ENCODE results near the gene SAV1. TPM values are rescaled to one million over a fixed set of nuclear protein-coding genes. Genes with fewer than 3 reads are reported as not detected.
"Not testable (repeated sequence)": the region's sequence is repeated elsewhere in the genome, so short reads cannot be mapped to it uniquely, and the experiment has no call there.

The SAV1 gene
- total RNA-seq, 1 experiment from 2014 or later, result 35.2 TPM

DNA sequence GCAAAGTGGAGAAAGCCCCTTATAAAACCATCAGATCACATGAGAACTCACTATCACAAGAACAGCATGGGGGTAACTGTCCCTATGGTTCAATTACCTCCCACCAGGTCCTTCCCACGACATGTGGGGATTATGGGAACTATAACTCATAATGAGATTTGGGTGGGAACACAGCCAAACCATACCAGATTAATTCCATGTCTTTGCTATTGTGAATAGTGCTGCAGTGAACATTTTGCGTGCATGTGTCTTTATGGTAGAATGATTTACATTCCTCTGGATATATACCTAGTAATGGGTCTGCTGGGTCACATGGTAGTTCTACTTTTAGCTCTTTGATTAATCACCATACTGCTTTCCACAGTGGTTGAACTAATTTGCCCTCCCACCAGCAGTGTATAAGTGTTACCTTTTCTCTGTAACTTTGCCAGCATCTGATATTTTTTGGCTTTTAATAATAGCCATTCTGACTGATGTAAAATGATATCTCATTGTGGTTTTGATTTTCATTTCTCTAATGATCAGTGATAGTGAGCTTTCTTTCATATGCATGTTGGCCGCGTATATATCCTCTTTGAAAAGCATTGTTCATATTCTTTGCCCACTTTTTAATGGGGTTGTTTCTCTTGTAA is 29.7 kb upstream of the SAV1 start:
- no peaks in the 10 kb centered on the region for H3K27me3 ChIP-seq (replicated peaks; ENCODE audit: insufficient read depth, low read depth, low read length, poor library complexity)
- H3K9me3 ChIP-seq (ENCODE audit: low read depth, low read length, poor library complexity, severe bottlenecking), result no peaks in the 10 kb centered on the region
- CTCF ChIA-PET, result no interaction called here
- no peaks in the 10 kb centered on the region for H3K36me3 ChIP-seq (ENCODE audit: insufficient read depth, low read length, poor library complexity, severe bottlenecking)
- intact Hi-C loops (cut with micrococcal nuclease; ENCODE audit: unreplicated experiment), result no loop called here
- DNase-seq (ENCODE audit: low spot score), result peak; percentile 53
- H3K27ac ChIP-seq (ENCODE audit: low read depth, low read length, poor library complexity, severe bottlenecking), result no peak overlapping the region
- TF ChIP-seq, protein P1, sequence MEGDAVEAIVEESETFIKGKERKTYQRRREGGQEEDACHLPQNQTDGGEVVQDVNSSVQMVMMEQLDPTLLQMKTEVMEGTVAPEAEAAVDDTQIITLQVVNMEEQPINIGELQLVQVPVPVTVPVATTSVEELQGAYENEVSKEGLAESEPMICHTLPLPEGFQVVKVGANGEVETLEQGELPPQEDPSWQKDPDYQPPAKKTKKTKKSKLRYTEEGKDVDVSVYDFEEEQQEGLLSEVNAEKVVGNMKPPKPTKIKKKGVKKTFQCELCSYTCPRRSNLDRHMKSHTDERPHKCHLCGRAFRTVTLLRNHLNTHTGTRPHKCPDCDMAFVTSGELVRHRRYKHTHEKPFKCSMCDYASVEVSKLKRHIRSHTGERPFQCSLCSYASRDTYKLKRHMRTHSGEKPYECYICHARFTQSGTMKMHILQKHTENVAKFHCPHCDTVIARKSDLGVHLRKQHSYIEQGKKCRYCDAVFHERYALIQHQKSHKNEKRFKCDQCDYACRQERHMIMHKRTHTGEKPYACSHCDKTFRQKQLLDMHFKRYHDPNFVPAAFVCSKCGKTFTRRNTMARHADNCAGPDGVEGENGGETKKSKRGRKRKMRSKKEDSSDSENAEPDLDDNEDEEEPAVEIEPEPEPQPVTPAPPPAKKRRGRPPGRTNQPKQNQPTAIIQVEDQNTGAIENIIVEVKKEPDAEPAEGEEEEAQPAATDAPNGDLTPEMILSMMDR (conservative IDR thresholded peaks at IDR 0.05; ENCODE audit: low read depth, low read length), result no peak
- no peak for TF ChIP-seq EZH2 (IDR thresholded peaks at IDR 0.05; ENCODE audit: borderline replicate concordance, low read depth, low read length, poor library complexity, severe bottlenecking)
- peaks cover 6% of the 10 kb centered on the region for H3K4me1 ChIP-seq (ENCODE audit: insufficient read depth, low read length, poor library complexity, severe bottlenecking)
- POLR2A ChIA-PET (ENCODE audit: low non-redundant PET), result no interaction called here
- H3K4me3 ChIP-seq (ENCODE audit: low read depth, low read length, poor library complexity, severe bottlenecking), result no peak overlapping the region
- no TSS peak for BruUV-seq (replicated peaks)

DNA sequence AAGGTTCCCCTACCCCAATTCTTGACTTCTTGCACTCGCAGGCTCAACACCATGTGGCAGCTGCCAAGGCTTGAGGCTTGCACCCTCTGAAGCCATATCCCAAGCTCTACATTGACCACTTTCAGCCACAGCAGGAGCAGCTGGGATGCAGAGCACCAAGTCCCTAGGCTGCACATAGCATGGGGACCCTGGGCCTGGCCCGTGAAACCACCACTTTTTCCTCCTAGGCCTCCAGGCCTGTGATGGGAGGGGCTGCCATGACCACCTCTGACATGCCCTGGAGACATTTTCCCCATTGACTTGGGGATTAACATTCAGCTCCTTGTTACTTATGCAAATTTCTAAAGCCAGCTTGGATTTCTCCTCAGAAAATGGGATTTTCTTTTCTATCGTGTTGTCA is 26.2 kb upstream of the SAV1 start:
- H3K27me3 ChIP-seq (replicated peaks; ENCODE audit: insufficient read depth, low read depth, low read length, poor library complexity); intact Hi-C loops (cut with micrococcal nuclease; ENCODE audit: unreplicated experiment); H3K4me3 ChIP-seq (ENCODE audit: low read depth, low read length, poor library complexity, severe bottlenecking); DNase-seq (ENCODE audit: low spot score); H3K27ac ChIP-seq (ENCODE audit: low read depth, low read length, poor library complexity, severe bottlenecking); H3K36me3 ChIP-seq (ENCODE audit: insufficient read depth, low read length, poor library complexity, severe bottlenecking); POLR2A ChIA-PET (ENCODE audit: low non-redundant PET); H3K4me1 ChIP-seq (ENCODE audit: insufficient read depth, low read length, poor library complexity, severe bottlenecking); BruUV-seq (replicated peaks); CTCF ChIA-PET; H3K9me3 ChIP-seq (ENCODE audit: low read depth, low read length, poor library complexity, severe bottlenecking): not testable (repeated sequence)

DNA sequence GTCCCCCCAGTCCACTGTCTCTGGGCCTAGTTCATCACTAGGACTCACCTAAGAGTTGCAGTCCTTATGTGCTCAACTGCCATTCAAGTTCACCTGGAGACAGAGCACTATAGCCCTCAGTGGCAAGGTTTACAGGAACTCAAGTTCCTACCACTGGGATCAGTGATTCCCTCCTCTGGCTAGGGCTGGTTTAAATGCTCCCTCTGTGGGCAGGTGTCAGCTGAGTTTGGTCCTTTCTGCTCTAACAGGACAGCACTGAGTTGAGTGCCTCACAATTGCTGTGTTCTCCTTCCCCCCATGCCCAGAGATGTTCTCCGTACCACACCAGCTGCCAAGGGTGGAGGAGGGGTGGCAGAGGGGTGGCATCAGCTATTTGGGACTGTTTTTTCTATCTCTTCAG is 20.8 kb upstream of the SAV1 start:
- no TSS peak for BruUV-seq (replicated peaks)
- no peak overlapping the region for H3K27ac ChIP-seq (ENCODE audit: low read depth, low read length, poor library complexity, severe bottlenecking)
- POLR2A ChIA-PET (ENCODE audit: low non-redundant PET), result no interaction called here
- no peaks in the 10 kb centered on the region for H3K4me1 ChIP-seq (ENCODE audit: insufficient read depth, low read length, poor library complexity, severe bottlenecking)
- H3K9me3 ChIP-seq (ENCODE audit: low read depth, low read length, poor library complexity, severe bottlenecking), result no peaks in the 10 kb centered on the region
- no peak overlapping the region for H3K4me3 ChIP-seq (ENCODE audit: low read depth, low read length, poor library complexity, severe bottlenecking)
- TF ChIP-seq EZH2 (IDR thresholded peaks at IDR 0.05; ENCODE audit: borderline replicate concordance, low read depth, low read length, poor library complexity, severe bottlenecking), result no peak
- TF ChIP-seq, protein P1 (conservative IDR thresholded peaks at IDR 0.05; ENCODE audit: low read depth, low read length), result no peak
- H3K27me3 ChIP-seq (replicated peaks; ENCODE audit: insufficient read depth, low read depth, low read length, poor library complexity), result no peaks in the 10 kb centered on the region
- intact Hi-C loops (cut with micrococcal nuclease; ENCODE audit: unreplicated experiment), result no loop called here
- no peak for DNase-seq (ENCODE audit: low spot score)
- CTCF ChIA-PET, result no interaction called here
- no peaks in the 10 kb centered on the region for H3K36me3 ChIP-seq (ENCODE audit: insufficient read depth, low read length, poor library complexity, severe bottlenecking)

DNA sequence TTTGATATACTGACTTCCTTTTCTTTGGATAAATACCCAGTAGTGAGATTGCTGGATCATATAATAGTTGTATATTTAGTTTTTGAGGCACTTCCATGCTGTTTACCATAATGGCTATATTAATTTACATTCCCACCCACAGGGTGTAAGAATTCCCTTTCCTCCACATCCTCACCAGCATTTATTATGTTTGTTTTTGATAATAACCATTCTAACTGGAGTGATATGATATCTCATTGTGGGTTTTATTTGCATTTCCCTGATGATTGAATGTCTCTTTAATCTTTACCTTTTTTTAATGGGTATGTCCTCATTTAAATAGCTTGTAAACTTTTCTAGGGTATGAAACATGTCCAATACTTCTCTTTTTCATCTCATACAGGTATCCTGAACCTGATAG is 11.6 kb upstream of the SAV1 start:
- no peaks in the 10 kb centered on the region for H3K27me3 ChIP-seq (replicated peaks; ENCODE audit: insufficient read depth, low read depth, low read length, poor library complexity)
- ChIA-PET POLR2A (ENCODE audit: low non-redundant PET) (no interaction called here), CTCF (no interaction called here)
- no peak for DNase-seq (ENCODE audit: low spot score)
- H3K9me3 ChIP-seq (ENCODE audit: low read depth, low read length, poor library complexity, severe bottlenecking), result no peaks in the 10 kb centered on the region
- no peak for TF ChIP-seq EZH2 (IDR thresholded peaks at IDR 0.05; ENCODE audit: borderline replicate concordance, low read depth, low read length, poor library complexity, severe bottlenecking)
- TF ChIP-seq, protein P1 (conservative IDR thresholded peaks at IDR 0.05; ENCODE audit: low read depth, low read length), result no peak
- no TSS peak for BruUV-seq (replicated peaks)
- intact Hi-C loops (cut with micrococcal nuclease; ENCODE audit: unreplicated experiment), result no loop called here
- H3K4me3 ChIP-seq (ENCODE audit: low read depth, low read length, poor library complexity, severe bottlenecking), result no peak overlapping the region
- H3K27ac ChIP-seq (ENCODE audit: low read depth, low read length, poor library complexity, severe bottlenecking), result no peak overlapping the region
- H3K36me3 ChIP-seq (ENCODE audit: insufficient read depth, low read length, poor library complexity, severe bottlenecking), result no peaks in the 10 kb centered on the region
- H3K4me1 ChIP-seq (ENCODE audit: insufficient read depth, low read length, poor library complexity, severe bottlenecking), result no peaks in the 10 kb centered on the region
